Caco-2 (cell line): Measurements from ENCODE around the gene NFIA. TPM values are rescaled to one million over a fixed set of nuclear protein-coding genes. Genes with fewer than 3 reads are reported as not detected.

Experiments used
- BruUV-seq: library from RNA; stranded (reverse); fragments of 400-500 nt; replicated peaks from 2 replicates; lab custom pipeline; 2021; lab: Mats Ljungman, UMichigan
- CTCF ChIA-PET: fragments of 300-600 bp; sonication (Branson Sonifier 250); formaldehyde crosslinking; loops from one replicate; lab custom pipeline; 2022; ENCODE audit warnings: antibody characterized with exemption; lab: Charles Lee
- POLR2A ChIA-PET: fragments of 300-600 bp; sonication (Branson Sonifier 250); formaldehyde crosslinking; loops from one replicate; lab custom pipeline; 2022; ENCODE audit warnings: antibody characterized with exemption; lab: Charles Lee
- DNase-seq, 2 experiments: peaks; one replicate each; pipeline versions ENCODE4 v3.0.0 to v3.0.0-alpha.2; 2020 to 2022
- H3K27me3 ChIP-seq: replicated peaks from 2 replicates; pipeline ENCODE4 v1.6.0; 2011; ENCODE audit warnings: low read length; ENCODE audit not compliant: control insufficient read depth, insufficient read depth
- H3K36me3 ChIP-seq: 2 replicates; pipeline ENCODE4 v1.5.1; 2011; ENCODE audit warnings: low read length; ENCODE audit not compliant: control insufficient read depth, insufficient read depth
- H3K4me1 ChIP-seq: fragments of 250-450 bp; sonication (Bioruptor Pico); 2 replicates; pipeline ENCODE4 v1.5.1; 2020; ENCODE audit warnings: mild to moderate bottlenecking
- H3K4me3 ChIP-seq: 2 replicates; pipeline ENCODE4 v1.5.1; 2011; ENCODE audit warnings: low read depth, mild to moderate bottlenecking, control low read depth, low read length
- H3K9me3 ChIP-seq: fragments of 250-450 bp; sonication (Bioruptor Pico); 2 replicates; pipeline ENCODE4 v1.5.1; 2020; ENCODE audit warnings: mild to moderate bottlenecking, moderate library complexity
- H3K27ac Mint-ChIP-seq: one replicate; pipeline ENCODE4 v1.8.0; 2022; ENCODE audit warnings: mixed read lengths; ENCODE audit not compliant: unreplicated experiment
- H3K27me3 Mint-ChIP-seq: one replicate; pipeline ENCODE4 v1.8.0; 2022; ENCODE audit warnings: mixed read lengths; ENCODE audit not compliant: insufficient read depth, unreplicated experiment
- H3K36me3 Mint-ChIP-seq: one replicate; pipeline ENCODE4 v1.8.0; 2022; ENCODE audit warnings: mild to moderate bottlenecking, mixed read lengths; ENCODE audit not compliant: insufficient read depth, unreplicated experiment
- H3K4me1 Mint-ChIP-seq: one replicate; pipeline ENCODE4 v1.8.0; 2022; ENCODE audit warnings: low read depth, mixed read lengths; ENCODE audit not compliant: unreplicated experiment
- H3K4me3 Mint-ChIP-seq: one replicate; pipeline ENCODE4 v1.8.0; 2022; ENCODE audit warnings: mild to moderate bottlenecking, moderate library complexity, mixed read lengths; ENCODE audit not compliant: unreplicated experiment
- H3K9me3 Mint-ChIP-seq: one replicate; pipeline ENCODE4 v1.8.0; 2022; ENCODE audit warnings: mixed read lengths; ENCODE audit not compliant: unreplicated experiment
- intact Hi-C: fragments of 100-400 bp; cut with micrococcal nuclease; formaldehyde crosslinking; loops from one replicate; pipeline ENCODE4 v1.10.0; 2022; ENCODE audit not compliant: unreplicated experiment
- total RNA-seq: library from RNA; stranded (reverse); gene quantifications from 2 replicates; pipeline ENCODE4 v1.2.3, GENCODE V29; 2022
- TF ChIP-seq, protein P1 (sequence below), 2 experiments: fragments of 200-600 bp in 1 of 2; IDR thresholded peaks; 1 replicate in 1 of 2; 2 replicates in 1 of 2; pipeline versions ENCODE4 v1.5.1 to v1.8.0; 2011 to 2022; ENCODE audit warnings: antibody characterized with exemption in 1 of 2, control low read depth in 1 of 2, inconsistent platforms in 1 of 2, low read depth in 1 of 2, low read length in 1 of 2, mild to moderate bottlenecking in 1 of 2, moderate library complexity in 1 of 2; ENCODE audit not compliant: insufficient read depth in 1 of 2, severe bottlenecking in 1 of 2, unreplicated experiment in 1 of 2

NFIA gene
- total RNA-seq, 1 experiment from 2014 or later = 1.4 TPM

DNA sequence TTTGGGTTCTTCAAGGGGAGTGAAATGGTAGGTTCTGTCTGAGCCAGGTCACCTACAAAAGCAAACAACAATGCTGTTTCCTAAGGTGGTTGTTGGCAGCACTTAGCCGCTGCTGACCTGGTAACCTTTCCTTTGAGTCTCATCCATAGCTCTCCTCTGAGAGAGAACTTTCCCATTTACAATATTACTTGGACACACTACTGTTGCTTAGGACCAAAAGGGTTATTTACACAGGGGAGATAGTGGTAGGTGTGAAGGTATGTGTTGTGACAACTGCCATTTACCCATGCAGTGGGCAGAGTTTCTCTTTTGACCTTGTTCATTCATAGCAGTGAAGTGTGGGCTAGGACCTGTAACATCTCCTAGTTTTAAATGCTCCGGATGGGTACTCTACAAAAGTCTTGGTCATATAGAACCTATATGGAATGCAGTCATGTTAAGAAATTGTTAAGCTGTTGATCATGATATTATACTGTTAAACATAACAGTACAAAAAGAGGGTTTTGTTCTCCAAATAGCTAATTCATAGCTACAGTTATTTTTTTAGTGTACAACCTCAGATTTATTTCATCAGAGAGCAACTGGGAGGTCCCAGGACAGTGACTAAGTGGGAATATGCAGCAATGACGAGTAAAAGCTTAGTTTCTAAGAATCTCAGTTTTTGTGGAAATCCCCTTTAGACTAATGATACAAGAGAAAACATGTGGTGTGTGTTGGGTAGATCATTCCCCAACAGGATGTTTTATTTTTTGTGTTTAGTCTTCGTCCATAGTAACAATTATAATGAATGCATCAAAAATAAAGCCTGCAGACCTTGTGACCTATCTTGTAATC, 219.7 kb downstream of the NFIA start:
- no peaks in the 10 kb centered on the region for H3K36me3 Mint-ChIP-seq
- BruUV-seq = no TSS peak
- no peaks in the 10 kb centered on the region for H3K9me3 ChIP-seq
- no peaks in the 10 kb centered on the region for H3K9me3 Mint-ChIP-seq
- no peaks in the 10 kb centered on the region for H3K36me3 ChIP-seq
- intact Hi-C loops = no loop called here
- H3K4me1 ChIP-seq = 0 out of 2 replicates have a peak, but pooled peaks cover 10% of the 10 kb centered on the region
- H3K4me3 Mint-ChIP-seq = no peak overlapping the region
- no peak for DNase-seq
- H3K27ac Mint-ChIP-seq = no peak overlapping the region
- TF ChIP-seq, protein P1, sequence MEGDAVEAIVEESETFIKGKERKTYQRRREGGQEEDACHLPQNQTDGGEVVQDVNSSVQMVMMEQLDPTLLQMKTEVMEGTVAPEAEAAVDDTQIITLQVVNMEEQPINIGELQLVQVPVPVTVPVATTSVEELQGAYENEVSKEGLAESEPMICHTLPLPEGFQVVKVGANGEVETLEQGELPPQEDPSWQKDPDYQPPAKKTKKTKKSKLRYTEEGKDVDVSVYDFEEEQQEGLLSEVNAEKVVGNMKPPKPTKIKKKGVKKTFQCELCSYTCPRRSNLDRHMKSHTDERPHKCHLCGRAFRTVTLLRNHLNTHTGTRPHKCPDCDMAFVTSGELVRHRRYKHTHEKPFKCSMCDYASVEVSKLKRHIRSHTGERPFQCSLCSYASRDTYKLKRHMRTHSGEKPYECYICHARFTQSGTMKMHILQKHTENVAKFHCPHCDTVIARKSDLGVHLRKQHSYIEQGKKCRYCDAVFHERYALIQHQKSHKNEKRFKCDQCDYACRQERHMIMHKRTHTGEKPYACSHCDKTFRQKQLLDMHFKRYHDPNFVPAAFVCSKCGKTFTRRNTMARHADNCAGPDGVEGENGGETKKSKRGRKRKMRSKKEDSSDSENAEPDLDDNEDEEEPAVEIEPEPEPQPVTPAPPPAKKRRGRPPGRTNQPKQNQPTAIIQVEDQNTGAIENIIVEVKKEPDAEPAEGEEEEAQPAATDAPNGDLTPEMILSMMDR (IDR thresholded peaks at IDR 0.05; ENCODE audit: insufficient read depth in 1 of 2, low read depth in 1 of 2, low read length in 1 of 2, severe bottlenecking in 1 of 2, unreplicated experiment in 1 of 2) = no peak
- H3K27me3 Mint-ChIP-seq = no peaks in the 10 kb centered on the region
- no peaks in the 10 kb centered on the region for H3K27me3 ChIP-seq
- ChIA-PET CTCF (no interaction called here), POLR2A (no interaction called here)
- no peaks in the 10 kb centered on the region for H3K4me1 Mint-ChIP-seq
- no peak overlapping the region for H3K4me3 ChIP-seq

DNA sequence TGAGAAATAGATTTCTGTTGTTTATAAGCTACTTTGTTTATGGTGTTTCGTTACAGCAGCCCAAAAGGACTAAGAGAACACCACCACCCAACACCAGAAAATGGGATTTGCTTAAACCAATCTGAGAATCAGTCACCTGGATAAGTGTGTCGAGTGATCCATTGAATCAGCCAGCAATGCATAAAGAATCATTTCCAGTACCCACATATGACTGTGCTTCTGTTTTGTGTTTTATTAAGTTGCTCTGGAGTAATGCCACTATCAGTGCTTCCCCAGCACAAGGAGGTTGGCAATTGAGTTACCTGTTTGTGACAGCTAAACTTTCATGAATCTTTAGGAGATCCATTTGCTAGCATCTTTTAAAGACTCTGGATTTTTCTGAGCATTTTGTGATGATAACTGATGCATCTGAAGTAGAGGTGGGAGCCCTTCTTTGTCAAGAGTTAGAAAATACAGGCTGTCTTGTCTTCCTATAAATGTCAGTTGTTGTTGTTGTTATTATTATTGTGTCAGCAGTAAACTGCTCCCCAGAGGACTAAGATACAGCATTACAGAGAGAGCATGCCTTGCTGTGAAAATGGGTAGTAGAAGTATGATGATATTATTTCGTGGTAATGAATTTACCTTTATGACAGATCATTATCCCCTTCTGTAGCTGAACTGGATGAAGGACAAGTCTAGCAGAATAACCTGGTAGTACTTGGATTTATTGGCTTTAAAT, 225.2 kb downstream of the NFIA start:
- H3K4me1 Mint-ChIP-seq = no peaks in the 10 kb centered on the region
- H3K27me3 ChIP-seq = no peaks in the 10 kb centered on the region
- H3K36me3 Mint-ChIP-seq = no peaks in the 10 kb centered on the region
- H3K27me3 Mint-ChIP-seq = peaks cover 3% of the 10 kb centered on the region
- BruUV-seq = no TSS peak
- ChIA-PET POLR2A (no interaction called here), CTCF (no interaction called here)
- no peak for DNase-seq
- no peak overlapping the region for H3K4me3 ChIP-seq
- intact Hi-C loops = no loop called here
- no peaks in the 10 kb centered on the region for H3K36me3 ChIP-seq
- no peaks in the 10 kb centered on the region for H3K9me3 Mint-ChIP-seq
- no peak overlapping the region for H3K27ac Mint-ChIP-seq
- TF ChIP-seq, protein P1 (IDR thresholded peaks at IDR 0.05; ENCODE audit: insufficient read depth in 1 of 2, low read depth in 1 of 2, low read length in 1 of 2, severe bottlenecking in 1 of 2, unreplicated experiment in 1 of 2) = no peak
- H3K4me3 Mint-ChIP-seq = no peak overlapping the region
- no peaks in the 10 kb centered on the region for H3K4me1 ChIP-seq
- no peaks in the 10 kb centered on the region for H3K9me3 ChIP-seq

DNA sequence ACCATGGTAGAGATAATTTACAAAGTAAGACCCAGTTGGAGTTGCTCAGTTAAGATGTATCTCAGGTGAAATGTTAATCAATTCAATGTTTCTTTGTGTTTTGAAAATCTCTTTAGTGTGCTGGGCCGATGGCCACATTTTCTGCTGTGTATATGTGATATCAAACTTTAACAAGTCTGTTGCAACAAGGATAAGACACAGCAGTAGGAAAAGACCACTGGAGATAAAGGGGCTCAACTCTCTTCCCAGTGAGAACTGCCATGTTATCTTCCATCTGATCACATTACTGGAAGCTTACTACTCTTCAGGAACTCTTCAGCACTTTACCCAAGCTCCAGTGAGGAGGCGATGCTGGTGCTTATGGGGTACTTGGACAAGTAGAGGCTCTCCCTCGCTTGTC, 227.7 kb downstream of the NFIA start:
- H3K4me1 ChIP-seq = no peaks in the 10 kb centered on the region
- Mint-ChIP-seq H3K36me3 (no peaks in the 10 kb centered on the region), H3K27ac (no peak overlapping the region), H3K4me1 (no peaks in the 10 kb centered on the region), H3K9me3 (no peaks in the 10 kb centered on the region), H3K27me3 (peaks cover 3% of the 10 kb centered on the region), H3K4me3 (no peak overlapping the region)
- CTCF ChIA-PET = no interaction called here
- no TSS peak for BruUV-seq
- H3K36me3 ChIP-seq = no peaks in the 10 kb centered on the region
- DNase-seq = no peak
- TF ChIP-seq, protein P1 (IDR thresholded peaks at IDR 0.05; ENCODE audit: insufficient read depth in 1 of 2, low read depth in 1 of 2, low read length in 1 of 2, severe bottlenecking in 1 of 2, unreplicated experiment in 1 of 2) = no peak
- intact Hi-C loops = no loop called here
- no peak overlapping the region for H3K4me3 ChIP-seq
- H3K9me3 ChIP-seq = no peaks in the 10 kb centered on the region
- H3K27me3 ChIP-seq = no peaks in the 10 kb centered on the region
- POLR2A ChIA-PET = no interaction called here
